ENCODE results near the gene UBR4.

The UBR4 gene

DNA sequence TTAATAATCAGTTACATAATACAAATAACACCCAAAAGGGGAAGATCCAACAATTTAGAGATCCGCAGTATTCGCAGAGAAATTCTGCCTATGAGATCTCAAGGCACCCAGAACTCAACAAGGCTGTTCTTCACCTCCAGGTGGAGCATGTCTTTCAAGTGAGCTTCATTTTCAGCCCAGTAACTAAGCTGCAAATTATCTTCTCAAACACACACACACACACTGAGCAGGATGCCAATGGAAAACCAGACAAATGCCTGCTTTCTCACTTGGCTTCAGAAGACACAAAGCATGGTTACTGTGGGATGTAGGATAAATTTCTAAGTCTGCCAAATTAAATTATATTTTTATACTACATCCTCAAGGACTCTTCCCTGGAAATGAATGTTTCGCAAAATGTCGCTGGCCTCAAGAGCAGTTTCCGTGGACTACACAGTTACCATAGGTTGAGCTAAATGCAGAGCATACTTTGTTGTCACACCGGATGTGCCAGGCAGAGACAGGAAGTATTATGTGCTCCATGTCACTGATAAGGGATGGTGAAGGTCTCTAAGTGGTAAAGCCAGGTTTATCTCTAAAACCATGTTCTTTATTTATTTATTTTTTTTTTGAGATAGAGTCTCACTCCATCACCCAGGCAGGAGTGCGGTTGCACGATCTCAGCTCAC lies 30.3 kb downstream of the UBR4 start:
- DNase-seq (ENCODE audit: extremely low read depth, low read depth), result no peak
- TF ChIP-seq, protein P1, sequence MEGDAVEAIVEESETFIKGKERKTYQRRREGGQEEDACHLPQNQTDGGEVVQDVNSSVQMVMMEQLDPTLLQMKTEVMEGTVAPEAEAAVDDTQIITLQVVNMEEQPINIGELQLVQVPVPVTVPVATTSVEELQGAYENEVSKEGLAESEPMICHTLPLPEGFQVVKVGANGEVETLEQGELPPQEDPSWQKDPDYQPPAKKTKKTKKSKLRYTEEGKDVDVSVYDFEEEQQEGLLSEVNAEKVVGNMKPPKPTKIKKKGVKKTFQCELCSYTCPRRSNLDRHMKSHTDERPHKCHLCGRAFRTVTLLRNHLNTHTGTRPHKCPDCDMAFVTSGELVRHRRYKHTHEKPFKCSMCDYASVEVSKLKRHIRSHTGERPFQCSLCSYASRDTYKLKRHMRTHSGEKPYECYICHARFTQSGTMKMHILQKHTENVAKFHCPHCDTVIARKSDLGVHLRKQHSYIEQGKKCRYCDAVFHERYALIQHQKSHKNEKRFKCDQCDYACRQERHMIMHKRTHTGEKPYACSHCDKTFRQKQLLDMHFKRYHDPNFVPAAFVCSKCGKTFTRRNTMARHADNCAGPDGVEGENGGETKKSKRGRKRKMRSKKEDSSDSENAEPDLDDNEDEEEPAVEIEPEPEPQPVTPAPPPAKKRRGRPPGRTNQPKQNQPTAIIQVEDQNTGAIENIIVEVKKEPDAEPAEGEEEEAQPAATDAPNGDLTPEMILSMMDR (IDR thresholded peaks at IDR 0.05; ENCODE audit: low read depth, low read length, missing control alignments), result peak; percentile 32

GRCh38 chr1:19178734-19179398 lies 31.2 kb downstream of the UBR4 start:
- TF ChIP-seq, protein P1 (IDR thresholded peaks at IDR 0.05; ENCODE audit: low read depth, low read length, missing control alignments), result no peak
- no peak overlapping the region for H3K4me3 ChIP-seq (replicated peaks; ENCODE audit: low read depth, low read length)
- DNase-seq (ENCODE audit: extremely low read depth, low read depth), result no peak

More for the DNA sequence above, 30.3 kb downstream of the UBR4 start:
- H3K4me3 ChIP-seq (replicated peaks; ENCODE audit: low read depth, low read length), result no peak overlapping the region

GRCh38 chr1:19177811-19178210 lies 32.3 kb downstream of the UBR4 start:
- DNase-seq (ENCODE audit: extremely low read depth, low read depth), result no peak
- H3K4me3 ChIP-seq (replicated peaks; ENCODE audit: low read depth, low read length), result no peak overlapping the region
- TF ChIP-seq, protein P1 (IDR thresholded peaks at IDR 0.05; ENCODE audit: low read depth, low read length, missing control alignments), result no peak

- no peak for DNase-seq (ENCODE audit: extremely low read depth, low read depth)
- no peak overlapping the region for H3K4me3 ChIP-seq (replicated peaks; ENCODE audit: low read depth, low read length)
- TF ChIP-seq, protein P1 (IDR thresholded peaks at IDR 0.05; ENCODE audit: low read depth, low read length, missing control alignments), result no peak
Measured at GRCh38 chr1:19169642-19170041, 40.4 kb downstream of the UBR4 start.

- no peak overlapping the region for H3K4me3 ChIP-seq (replicated peaks; ENCODE audit: low read depth, low read length)
- DNase-seq (ENCODE audit: extremely low read depth, low read depth), result no peak
- TF ChIP-seq, protein P1 (IDR thresholded peaks at IDR 0.05; ENCODE audit: low read depth, low read length, missing control alignments), result no peak
Measured at GRCh38 chr1:19167140-19167539, 42.9 kb downstream of the UBR4 start.

DNA sequence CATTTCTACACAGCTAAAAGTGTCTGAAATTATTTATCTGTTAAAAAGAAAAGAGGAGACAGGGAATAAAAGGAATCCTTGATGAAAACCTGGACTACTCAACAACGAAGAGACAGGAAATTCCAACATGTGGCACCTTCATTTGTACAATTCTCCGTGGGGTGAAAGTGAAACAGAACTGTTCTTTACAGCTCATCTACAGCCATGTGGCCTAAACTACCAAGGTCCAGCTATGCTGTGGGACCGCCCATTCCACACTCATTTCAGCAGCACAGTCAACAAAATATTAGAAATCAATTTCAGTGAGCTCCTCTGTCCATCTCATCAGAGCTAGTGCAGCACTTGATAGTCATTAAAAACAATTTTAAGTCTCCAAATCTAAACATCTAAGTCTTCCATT lies 44.0 kb downstream of the UBR4 start:
- H3K4me3 ChIP-seq (replicated peaks; ENCODE audit: low read depth, low read length), result no peak overlapping the region
- DNase-seq (ENCODE audit: extremely low read depth, low read depth), result no peak
- TF ChIP-seq, protein P1 (IDR thresholded peaks at IDR 0.05; ENCODE audit: low read depth, low read length, missing control alignments), result no peak
